Mesendoderm (in vitro differentiated cells): Measurements from ENCODE around the gene COL18A1.
"Not testable (repeated sequence)": the region's sequence is repeated elsewhere in the genome, so short reads cannot be mapped to it uniquely, and the experiment has no call there.

Experiments used
- DNase-seq: peaks from one replicate; pipeline ENCODE4 v3.0.0; 2013
- H2AK5ac ChIP-seq: 2 replicates; pipeline ENCODE4 v1.6.1; 2013; ENCODE audit warnings: low read length, inconsistent platforms
- H2BK120ac ChIP-seq: 2 replicates; pipeline ENCODE4 v1.6.1; 2013; ENCODE audit warnings: low read depth, mild to moderate bottlenecking, low read length, moderate library complexity, mixed read lengths
- H2BK15ac ChIP-seq: replicated peaks from 2 replicates; pipeline ENCODE4 v1.6.1; 2013; ENCODE audit warnings: low read depth, mild to moderate bottlenecking, moderate library complexity
- H2BK5ac ChIP-seq: 2 replicates; pipeline ENCODE4 v1.6.1; 2013; ENCODE audit warnings: low read length, inconsistent platforms
- H3K18ac ChIP-seq: 2 replicates; pipeline ENCODE4 v1.6.1; 2013; ENCODE audit warnings: mild to moderate bottlenecking, low read length, mixed read lengths
- H3K23ac ChIP-seq: one replicate; pipeline ENCODE4 v1.6.1; 2013; ENCODE audit warnings: low read length
- H3K27ac ChIP-seq: 2 replicates; pipeline ENCODE4 v1.5.1; 2013; ENCODE audit warnings: low read depth, mild to moderate bottlenecking, inconsistent platforms, low read length, moderate library complexity
- H3K27me3 ChIP-seq: 2 replicates; pipeline ENCODE4 v1.6.1; 2013; ENCODE audit warnings: low read length, control low read depth, mild to moderate bottlenecking, inconsistent platforms; ENCODE audit not compliant: insufficient read depth, poor library complexity
- H3K36me3 ChIP-seq: 2 replicates; pipeline ENCODE4 v1.6.1; 2013; ENCODE audit warnings: low read length, inconsistent platforms; ENCODE audit not compliant: control insufficient read depth, insufficient read depth
- H3K4ac ChIP-seq: one replicate; pipeline ENCODE4 v1.6.1; 2013; ENCODE audit warnings: low read depth, mild to moderate bottlenecking, low read length, moderate library complexity
- H3K4me1 ChIP-seq: 2 replicates; pipeline ENCODE4 v1.6.1; 2013; ENCODE audit warnings: low read depth, low read length, inconsistent platforms; ENCODE audit not compliant: control insufficient read depth
- H3K4me2 ChIP-seq: 2 replicates; pipeline ENCODE4 v1.6.1; 2013; ENCODE audit warnings: low read length
- H3K4me3 ChIP-seq: 2 replicates; pipeline ENCODE4 v1.5.1; 2013; ENCODE audit warnings: mild to moderate bottlenecking, low read length
- H3K56ac ChIP-seq: one replicate; pipeline ENCODE4 v1.6.1; 2013; ENCODE audit warnings: low read length
- H3K79me1 ChIP-seq: 2 replicates; pipeline ENCODE4 v1.6.1; 2013; ENCODE audit warnings: low read length, inconsistent platforms
- H3K79me2 ChIP-seq: 2 replicates; pipeline ENCODE4 v1.6.1; 2013; ENCODE audit warnings: mild to moderate bottlenecking, low read length; ENCODE audit not compliant: control insufficient read depth, insufficient read depth
- H3K9ac ChIP-seq: 2 replicates; pipeline ENCODE4 v1.6.1; 2013; ENCODE audit warnings: low read length, inconsistent platforms
- H4K5ac ChIP-seq: one replicate; pipeline ENCODE4 v1.6.1; 2013; ENCODE audit warnings: low read length
- H4K8ac ChIP-seq: one replicate; pipeline ENCODE4 v1.6.1; 2013; ENCODE audit warnings: low read depth, mild to moderate bottlenecking, control low read depth, low read length, moderate library complexity
- WGBS: extraction: QIAGEN DNeasy Blood & Tissue Kit; methylation state at CpG from one replicate; pipeline ENCODE4 v1.1.7; 2013; ENCODE audit warnings: low lambda C conversion rate, missing lambda C conversion rate; ENCODE audit not compliant: insufficient coverage; ENCODE audit errors: extremely low coverage; 5-methylcytosine and 5-hydroxymethylcytosine counted together

Gene COL18A1

GRCh38 chr21:45365608-45366241 lies 39.2 kb upstream of the COL18A1 start:
- no peak overlapping the region for H3K9ac ChIP-seq
- peak overlapping the region; percentile 94 for H3K4ac ChIP-seq
- H2AK5ac ChIP-seq = no peak overlapping the region
- H3K23ac ChIP-seq = peak overlapping the region; percentile 94
- no peaks in the 10 kb centered on the region for H3K36me3 ChIP-seq
- H2BK15ac ChIP-seq = no peak overlapping the region
- H3K18ac ChIP-seq = peak overlapping the region; percentile 84
- peak overlapping the region; percentile 29 for H3K27ac ChIP-seq
- peak; percentile 98 for DNase-seq
- no peak overlapping the region for H4K5ac ChIP-seq
- no CpG with 5 or more reads among the region's 26 CpGs for WGBS
- H3K27me3 ChIP-seq = no peaks in the 10 kb centered on the region
- peak overlapping the region; percentile 67 for H2BK5ac ChIP-seq
- H3K79me2 ChIP-seq = no peaks in the 10 kb centered on the region
- H4K8ac ChIP-seq = no peak overlapping the region
- H3K79me1 ChIP-seq = no peaks in the 10 kb centered on the region
- H3K56ac ChIP-seq = peak overlapping the region; percentile 88
- no peak overlapping the region for H3K4me2 ChIP-seq
- peak overlapping the region; percentile 30 for H2BK120ac ChIP-seq
- H3K4me3 ChIP-seq = no peak overlapping the region
- H3K4me1 ChIP-seq = peaks cover 9% of the 10 kb centered on the region

GRCh38 chr21:45366476-45366875 lies 38.5 kb upstream of the COL18A1 start:
- Histone ChIP-seq H3K27ac (no peak overlapping the region), H3K4me2 (no peak overlapping the region), H3K56ac (peak overlapping the region; percentile 42), H3K27me3 (no peaks in the 10 kb centered on the region), H3K4me3 (no peak overlapping the region), H3K4ac (peak overlapping the region; percentile 17), H3K36me3 (no peaks in the 10 kb centered on the region), H2BK5ac (no peak overlapping the region), H2BK15ac (no peak overlapping the region), H3K23ac (no peak overlapping the region), H3K18ac (peak overlapping the region; percentile 43), H4K8ac (no peak overlapping the region), H3K79me2 (no peaks in the 10 kb centered on the region), H4K5ac (no peak overlapping the region), H2AK5ac (no peak overlapping the region), H2BK120ac (peak overlapping the region; percentile 9), H3K9ac (no peak overlapping the region), H3K79me1 (no peaks in the 10 kb centered on the region), H3K4me1 (peaks cover 7% of the 10 kb centered on the region)
- WGBS = no CpG with 5 or more reads among the region's 17 CpGs
- no peak for DNase-seq

GRCh38 chr21:45366931-45367401 lies 38.0 kb upstream of the COL18A1 start:
- Histone ChIP-seq H3K27me3 (no peaks in the 10 kb centered on the region), H3K23ac (no peak overlapping the region), H3K27ac (no peak overlapping the region), H2BK120ac (peak overlapping the region; percentile 9), H4K8ac (no peak overlapping the region), H2AK5ac (no peak overlapping the region), H2BK5ac (no peak overlapping the region), H3K9ac (no peak overlapping the region), H4K5ac (no peak overlapping the region), H3K4ac (no peak overlapping the region), H3K4me1 (peaks cover 4% of the 10 kb centered on the region), H2BK15ac (no peak overlapping the region), H3K36me3 (no peaks in the 10 kb centered on the region), H3K4me2 (no peak overlapping the region), H3K79me2 (no peaks in the 10 kb centered on the region), H3K4me3 (no peak overlapping the region), H3K56ac (peak overlapping the region; percentile 42), H3K18ac (peak overlapping the region; percentile 43), H3K79me1 (no peaks in the 10 kb centered on the region)
- no CpG with 5 or more reads among the region's 14 CpGs for WGBS
- peak; percentile 57 for DNase-seq

- Histone ChIP-seq H2BK5ac (no peak overlapping the region), H3K9ac (no peak overlapping the region), H4K8ac (no peak overlapping the region), H3K4me3 (no peak overlapping the region), H3K4me1 (peaks cover 4% of the 10 kb centered on the region), H2AK5ac (no peak overlapping the region), H3K79me2 (no peaks in the 10 kb centered on the region), H3K36me3 (no peaks in the 10 kb centered on the region), H3K27ac (no peak overlapping the region), H3K56ac (peak overlapping the region; percentile 17), H4K5ac (no peak overlapping the region), H3K23ac (no peak overlapping the region), H3K18ac (no peak overlapping the region), H3K4me2 (no peak overlapping the region), H3K79me1 (no peaks in the 10 kb centered on the region), H3K4ac (no peak overlapping the region), H3K27me3 (no peaks in the 10 kb centered on the region), H2BK120ac (no peak overlapping the region), H2BK15ac (no peak overlapping the region)
- DNase-seq = no peak
- no CpG with 5 or more reads among the region's 25 CpGs for WGBS
These were observed 37.3 kb upstream of the COL18A1 start for GRCh38 chr21:45367402-45368351.

- not testable (repeated sequence) for H3K18ac ChIP-seq, H2BK5ac ChIP-seq, DNase-seq, H3K4me1 ChIP-seq, H4K5ac ChIP-seq, H3K4me3 ChIP-seq, H2BK15ac ChIP-seq, H2BK120ac ChIP-seq, H2AK5ac ChIP-seq, H3K23ac ChIP-seq, H3K4ac ChIP-seq, H3K9ac ChIP-seq, H3K36me3 ChIP-seq, H4K8ac ChIP-seq, H3K56ac ChIP-seq, H3K27ac ChIP-seq, H3K79me1 ChIP-seq, H3K4me2 ChIP-seq, H3K27me3 ChIP-seq, H3K79me2 ChIP-seq
- WGBS = no CpG with 5 or more reads among the region's 23 CpGs
These were observed 35.9 kb upstream of the COL18A1 start for GRCh38 chr21:45369018-45369417.
